ENCODE results near the gene SOD3. TPM values are rescaled to one million over a fixed set of nuclear protein-coding genes. Genes with fewer than 3 reads are reported as not detected.

The SOD3 gene
- total RNA-seq, 4 donors from 2014 or later: 3.7 to 24.3 (median 18.7) TPM

GRCh38 chr4:24768006-24768405 is 27.4 kb upstream of the SOD3 start:
- no peak for DNase-seq
- no peak overlapping the region for H3K4me3 ChIP-seq
- H3K27me3 ChIP-seq: no peaks in the 10 kb centered on the region
- TF ChIP-seq CTCF (IDR thresholded peaks at IDR 0.05): no peak
- TF ChIP-seq POLR2A (IDR thresholded peaks at IDR 0.05): no peak
- no peaks in the 10 kb centered on the region for H3K4me1 ChIP-seq
- H3K9me3 ChIP-seq: no peaks in the 10 kb centered on the region
- H3K36me3 ChIP-seq: no peaks in the 10 kb centered on the region
- no peak overlapping the region for H3K27ac ChIP-seq

- no peak overlapping the region for H3K4me3 ChIP-seq
- no peak overlapping the region for H3K27ac ChIP-seq
- H3K36me3 ChIP-seq: no peaks in the 10 kb centered on the region
- no peaks in the 10 kb centered on the region for H3K27me3 ChIP-seq
- H3K4me1 ChIP-seq: no peaks in the 10 kb centered on the region
- no peak for DNase-seq
- no peaks in the 10 kb centered on the region for H3K9me3 ChIP-seq
- TF ChIP-seq CTCF (IDR thresholded peaks at IDR 0.05) (no peak), POLR2A (IDR thresholded peaks at IDR 0.05) (no peak)
Observed at GRCh38 chr4:24768604-24769003, 26.8 kb upstream of the SOD3 start.

- Histone ChIP-seq H3K36me3 (no peaks in the 10 kb centered on the region), H3K4me3 (no peak overlapping the region), H3K9me3 (no peaks in the 10 kb centered on the region), H3K27me3 (no peaks in the 10 kb centered on the region), H3K27ac (no peak overlapping the region), H3K4me1 (no peaks in the 10 kb centered on the region)
- TF ChIP-seq CTCF (IDR thresholded peaks at IDR 0.05) (no peak), POLR2A (IDR thresholded peaks at IDR 0.05) (no peak)
- DNase-seq: no peak
Observed at GRCh38 chr4:24769571-24769970, 25.8 kb upstream of the SOD3 start.

GRCh38 chr4:24770032-24770584 is 25.3 kb upstream of the SOD3 start:
- TF ChIP-seq CTCF (IDR thresholded peaks at IDR 0.05): no peak
- TF ChIP-seq POLR2A (IDR thresholded peaks at IDR 0.05): no peak
- DNase-seq: no peak
- no peaks in the 10 kb centered on the region for H3K27me3 ChIP-seq
- no peaks in the 10 kb centered on the region for H3K4me1 ChIP-seq
- no peak overlapping the region for H3K27ac ChIP-seq
- no peak overlapping the region for H3K4me3 ChIP-seq
- no peaks in the 10 kb centered on the region for H3K9me3 ChIP-seq
- no peaks in the 10 kb centered on the region for H3K36me3 ChIP-seq

- no peaks in the 10 kb centered on the region for H3K27me3 ChIP-seq
- H3K4me3 ChIP-seq: no peak overlapping the region
- H3K4me1 ChIP-seq: no peaks in the 10 kb centered on the region
- TF ChIP-seq CTCF (IDR thresholded peaks at IDR 0.05) (no peak), POLR2A (IDR thresholded peaks at IDR 0.05) (no peak)
- H3K27ac ChIP-seq: no peak overlapping the region
- H3K9me3 ChIP-seq: no peaks in the 10 kb centered on the region
- no peaks in the 10 kb centered on the region for H3K36me3 ChIP-seq
- DNase-seq: no peak
Observed at GRCh38 chr4:24770667-24771066, 24.7 kb upstream of the SOD3 start.

- Histone ChIP-seq H3K36me3 (no peaks in the 10 kb centered on the region), H3K27me3 (no peaks in the 10 kb centered on the region), H3K9me3 (no peaks in the 10 kb centered on the region), H3K4me3 (no peak overlapping the region), H3K27ac (no peak overlapping the region), H3K4me1 (no peaks in the 10 kb centered on the region)
- no peak for TF ChIP-seq CTCF (IDR thresholded peaks at IDR 0.05)
- TF ChIP-seq POLR2A (IDR thresholded peaks at IDR 0.05): no peak
- no peak for DNase-seq
Observed at GRCh38 chr4:24771241-24771640, 24.1 kb upstream of the SOD3 start.
